Mucosa of descending colon (tissue), 3 donors: Measurements from ENCODE around the gene ETV6. TPM values are rescaled to one million over a fixed set of nuclear protein-coding genes. Genes with fewer than 3 reads are reported as not detected.

Experiments
- ATAC-seq: fragments of 200-7000 bp; cut with Tn5 transposase; one replicate; pipeline ENCODE4 v1.9.1; 2020; ENCODE audit warnings: mild to moderate bottlenecking, moderate library complexity
- DNase-seq, 3 donors: peaks; one replicate each; pipeline ENCODE4 v3.0.0-alpha.2; 2020
- H3K36me3 ChIP-seq: fragments of 200-600 bp; one replicate; pipeline ENCODE4 v1.8.0; 2021; ENCODE audit warnings: low read depth, mild to moderate bottlenecking
- H3K4me1 ChIP-seq: fragments of 200-600 bp; one replicate; pipeline ENCODE4 v1.8.0; 2021; ENCODE audit warnings: low read depth, mild to moderate bottlenecking
- H3K4me3 ChIP-seq: fragments of 200-600 bp; one replicate; pipeline ENCODE4 v1.8.0; 2021; ENCODE audit warnings: mild to moderate bottlenecking
- H3K9me3 ChIP-seq: fragments of 200-600 bp; one replicate; pipeline ENCODE4 v1.8.0; 2021; ENCODE audit warnings: mild to moderate bottlenecking
- intact Hi-C, 2 donors: fragments of 100-400 bp; cut with DNase I in 1 of 2; cut with micrococcal nuclease in 1 of 2; formaldehyde crosslinking; loops; one replicate each; pipeline versions ENCODE4 v1.11.0 to v1.11.1; 2022; cut with DNase I, micrococcal nuclease
- total RNA-seq, 3 donors: library from RNA; stranded (reverse); fragmentation: NEBNext Ultra II Directional in 2 of 3; extraction: Animal tissue kit (Norgen Biotek cat#: 25700) in 2 of 3; gene quantifications; one replicate each; pipeline versions ENCODE4 v1.2.1 to v1.2.4, GENCODE V29; 2021 to 2023
- TF ChIP-seq, protein P1 (sequence below): fragments of 200-600 bp; IDR thresholded peaks from one replicate; pipeline ENCODE4 v1.8.0; 2022; ENCODE audit warnings: antibody characterized with exemption, mild to moderate bottlenecking
- donor health status: DM: no; HTN: no; CAD: no; lungs with moderate emphysema.
- donor health status: DM: no; HTN: no; CAD: no.
- donor health status: DM: no; HTN: yes; CAD: no.

Gene ETV6
- total RNA-seq, 3 donors from 2014 or later = 60.9 to 74.3 (median 72.8) TPM

DNA sequence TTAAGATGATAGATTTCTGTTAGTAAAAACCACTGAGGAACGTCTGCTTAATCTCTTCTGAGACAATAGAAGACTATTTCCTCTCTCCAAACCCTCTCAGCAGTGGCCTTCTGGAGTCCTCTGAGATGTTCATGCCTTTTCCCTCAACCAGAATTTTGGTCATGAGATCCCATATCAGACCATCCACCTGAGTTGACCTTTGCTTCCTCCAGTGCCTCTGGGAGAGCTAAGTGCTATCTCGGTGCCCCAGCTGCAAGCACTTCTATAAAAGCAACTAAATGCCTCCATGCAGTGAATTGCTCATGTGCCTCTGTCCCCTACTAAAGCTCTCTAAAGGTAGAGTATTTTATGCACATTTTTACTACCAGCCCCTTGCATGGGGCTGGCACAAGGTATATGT, 248.4 kb downstream of the ETV6 start:
- ATAC-seq (no peak), DNase-seq (no peak)
- Histone ChIP-seq H3K4me3 (no peak overlapping the region), H3K4me1 (no peaks in the 10 kb centered on the region), H3K9me3 (no peaks in the 10 kb centered on the region), H3K36me3 (no peaks in the 10 kb centered on the region)
- intact Hi-C loops = no loop called here
- TF ChIP-seq, protein P1, sequence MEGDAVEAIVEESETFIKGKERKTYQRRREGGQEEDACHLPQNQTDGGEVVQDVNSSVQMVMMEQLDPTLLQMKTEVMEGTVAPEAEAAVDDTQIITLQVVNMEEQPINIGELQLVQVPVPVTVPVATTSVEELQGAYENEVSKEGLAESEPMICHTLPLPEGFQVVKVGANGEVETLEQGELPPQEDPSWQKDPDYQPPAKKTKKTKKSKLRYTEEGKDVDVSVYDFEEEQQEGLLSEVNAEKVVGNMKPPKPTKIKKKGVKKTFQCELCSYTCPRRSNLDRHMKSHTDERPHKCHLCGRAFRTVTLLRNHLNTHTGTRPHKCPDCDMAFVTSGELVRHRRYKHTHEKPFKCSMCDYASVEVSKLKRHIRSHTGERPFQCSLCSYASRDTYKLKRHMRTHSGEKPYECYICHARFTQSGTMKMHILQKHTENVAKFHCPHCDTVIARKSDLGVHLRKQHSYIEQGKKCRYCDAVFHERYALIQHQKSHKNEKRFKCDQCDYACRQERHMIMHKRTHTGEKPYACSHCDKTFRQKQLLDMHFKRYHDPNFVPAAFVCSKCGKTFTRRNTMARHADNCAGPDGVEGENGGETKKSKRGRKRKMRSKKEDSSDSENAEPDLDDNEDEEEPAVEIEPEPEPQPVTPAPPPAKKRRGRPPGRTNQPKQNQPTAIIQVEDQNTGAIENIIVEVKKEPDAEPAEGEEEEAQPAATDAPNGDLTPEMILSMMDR = no peak

DNA sequence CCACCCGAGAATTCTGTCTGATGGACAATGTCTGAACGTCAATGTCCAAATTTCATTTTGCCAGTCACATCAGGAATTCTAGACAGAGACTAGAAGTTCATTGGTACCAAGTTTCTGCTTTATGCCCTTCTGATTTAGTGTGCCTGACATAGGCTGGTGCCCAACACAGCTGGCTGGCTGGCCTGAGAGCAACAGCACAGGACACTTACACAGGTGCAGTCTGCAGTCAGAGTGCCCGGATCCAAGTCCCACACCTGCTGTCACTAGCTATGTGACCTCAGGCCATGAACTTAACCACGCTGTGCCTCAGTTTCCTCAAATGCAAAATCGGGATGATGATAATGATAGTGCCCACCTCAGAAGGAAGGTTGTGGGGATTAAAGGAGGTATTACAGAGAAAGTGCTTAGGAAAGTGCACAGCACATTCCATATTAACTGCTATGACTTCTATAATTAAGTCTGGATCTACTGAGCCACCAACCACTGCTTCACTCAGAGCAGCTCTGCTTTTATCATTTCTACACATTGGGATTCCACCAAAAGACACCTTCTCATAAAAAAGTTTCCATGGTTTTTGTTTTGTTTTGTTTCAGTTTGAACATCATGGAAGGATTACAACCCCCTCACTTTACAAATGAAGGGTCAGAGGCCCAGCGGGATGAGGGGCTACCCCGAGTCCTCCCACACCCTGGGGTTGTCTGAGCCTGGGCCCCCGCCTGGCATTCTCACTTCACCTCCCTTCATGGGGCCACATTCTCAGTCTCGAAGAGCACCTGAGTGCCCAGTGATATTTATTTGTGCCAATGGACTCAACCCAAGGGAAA, 252.4 kb downstream of the ETV6 start:
- DNase-seq = no peak
- Histone ChIP-seq H3K4me1 (no peaks in the 10 kb centered on the region), H3K36me3 (no peaks in the 10 kb centered on the region), H3K4me3 (no peak overlapping the region), H3K9me3 (no peaks in the 10 kb centered on the region)
- intact Hi-C loops = no loop called here
- ATAC-seq = no peak
- TF ChIP-seq, protein P1 = no peak

DNA sequence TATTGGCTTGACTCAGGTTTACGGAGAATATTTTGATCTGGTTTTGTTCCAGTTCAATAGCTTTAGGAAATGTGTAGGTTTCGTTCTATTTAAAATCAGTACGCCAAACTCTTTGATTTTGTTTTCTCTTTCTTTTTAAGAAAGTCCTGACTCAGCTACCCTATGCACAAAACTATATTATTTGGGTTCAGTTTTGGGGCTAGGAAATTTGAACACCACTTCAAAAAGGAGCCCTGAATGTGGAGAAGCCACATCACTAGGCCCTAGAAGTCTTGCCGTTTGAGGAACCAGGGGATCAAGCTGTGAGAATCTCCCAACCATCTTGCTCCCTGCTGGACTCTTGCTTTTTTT, 253.0 kb downstream of the ETV6 start:
- H3K36me3 ChIP-seq = no peaks in the 10 kb centered on the region
- no peaks in the 10 kb centered on the region for H3K4me1 ChIP-seq
- ATAC-seq (no peak), DNase-seq (no peak)
- H3K4me3 ChIP-seq = no peak overlapping the region
- TF ChIP-seq, protein P1 = no peak
- intact Hi-C loops = no loop called here
- peaks cover under 1% of the 10 kb centered on the region for H3K9me3 ChIP-seq

DNA sequence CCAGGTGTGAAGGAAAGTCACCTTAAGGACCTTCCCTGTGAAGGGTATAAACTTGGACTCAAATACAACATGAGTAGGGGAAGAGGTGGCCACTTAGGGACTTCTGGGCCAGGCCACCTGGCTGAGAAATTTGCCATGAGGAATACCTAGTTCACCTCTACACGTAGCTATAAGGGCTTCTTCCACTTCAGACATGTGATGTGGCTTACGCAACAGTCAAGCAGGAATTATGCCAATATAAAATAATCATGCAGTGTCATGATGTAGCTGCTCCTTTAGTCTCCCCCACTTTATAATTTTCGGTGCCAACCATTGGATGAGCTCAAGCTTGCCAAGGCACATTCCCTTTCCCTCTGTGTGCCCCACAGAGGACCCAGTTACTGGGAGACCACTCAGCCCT, 254.7 kb downstream of the ETV6 start:
- intact Hi-C loops = no loop called here
- no peak for ATAC-seq
- Histone ChIP-seq H3K4me1 (no peaks in the 10 kb centered on the region), H3K4me3 (no peak overlapping the region), H3K36me3 (no peaks in the 10 kb centered on the region), H3K9me3 (peaks cover 7% of the 10 kb centered on the region)
- DNase-seq = no peak
- TF ChIP-seq, protein P1 = no peak

DNA sequence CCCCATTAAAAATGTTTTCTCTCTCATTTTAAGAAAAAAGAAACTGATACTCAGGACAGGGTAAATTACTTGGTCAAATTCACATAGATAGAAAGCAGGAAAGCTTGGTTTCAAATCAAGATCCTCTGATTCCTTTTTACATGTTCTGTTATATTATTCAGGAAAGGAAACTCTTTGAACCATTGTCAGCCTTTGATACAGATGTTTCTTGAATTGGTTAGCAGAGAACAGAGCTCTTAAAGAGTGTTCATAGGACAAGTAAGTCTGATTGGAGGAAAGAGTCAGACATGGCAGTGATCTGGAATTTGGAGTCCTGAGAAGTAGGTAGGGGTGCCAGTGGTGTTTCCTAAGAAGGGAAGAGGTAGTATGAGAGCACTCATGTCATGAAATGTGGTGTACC, 256.1 kb downstream of the ETV6 start:
- no peak overlapping the region for H3K4me3 ChIP-seq
- DNase-seq (no peak), ATAC-seq (no peak)
- H3K4me1 ChIP-seq = no peaks in the 10 kb centered on the region
- no peaks in the 10 kb centered on the region for H3K36me3 ChIP-seq
- intact Hi-C loops = no loop called here
- TF ChIP-seq, protein P1 = no peak
- peaks cover 7% of the 10 kb centered on the region for H3K9me3 ChIP-seq
